NT2/D1 (cell line): ENCODE measurements around the gene RPL19.

Experiments used
- SUZ12 ChIP-seq: IDR thresholded peaks from 2 replicates; pipeline ENCODE4 v1.6.1; 2011; ENCODE audit not compliant: insufficient read length, insufficient read depth; ENCODE audit errors: extremely low read depth
- ZNF274 ChIP-seq: IDR thresholded peaks from 2 replicates; pipeline ENCODE4 v1.6.1; 2011; ENCODE audit warnings: mild to moderate bottlenecking, low read depth, low read length

- TF ChIP-seq SUZ12 (no peak), ZNF274 (no peak)
These were observed 4.2 kb downstream of the RPL19 start for GRCh38 chr17:39204245-39204644.
